Esophagus muscularis mucosa (tissue), 4 donors: Measurements from ENCODE around the gene CELF5. TPM values are rescaled to one million over a fixed set of nuclear protein-coding genes. Genes with fewer than 3 reads are reported as not detected.
"Not testable (repeated sequence)": the region's sequence is repeated elsewhere in the genome, so short reads cannot be mapped to it uniquely, and the experiment has no call there.

ENCODE experiments used
- DNase-seq: peaks from one replicate; pipeline ENCODE4 v3.0.0-alpha.2; 2017; ENCODE audit errors: extremely low spot score
- H3K27ac ChIP-seq, 4 donors: fragments of 200-600 bp; sonication (generic); replicated peaks in 1 of 4; 1 replicate in 3 of 4; 2 replicates in 1 of 4; pipeline ENCODE4 v1.5.1; 2016 to 2019; ENCODE audit warnings: mild to moderate bottlenecking in 1 of 4
- H3K27me3 ChIP-seq, 4 donors: fragments of 200-600 bp; sonication (generic); one replicate each; pipeline versions ENCODE4 v1.5.1 to v1.6.0; 2016 to 2019
- H3K36me3 ChIP-seq, 4 donors: fragments of 200-600 bp; sonication (generic); one replicate each; pipeline ENCODE4 v1.5.1; 2016 to 2019
- H3K4me1 ChIP-seq, 4 donors: fragments of 200-600 bp; sonication (generic); one replicate each; pipeline ENCODE4 v1.5.1; 2016 to 2019
- H3K4me3 ChIP-seq, 4 donors: fragments of 200-600 bp; sonication (generic); 1 replicate in 2 of 4; 2 replicates in 2 of 4; pipeline ENCODE4 v1.5.1; 2016 to 2019; ENCODE audit warnings: mild to moderate bottlenecking in 4 of 4, moderate library complexity in 1 of 4
- H3K9me3 ChIP-seq, 4 donors: fragments of 200-600 bp; sonication (generic); 1 replicate in 3 of 4; 2 replicates in 1 of 4; pipeline ENCODE4 v1.5.1; 2016 to 2019
- EP300 ChIP-seq: sonication (generic); formaldehyde crosslinking; IDR thresholded peaks from one replicate; pipeline ENCODE4 v1.6.1; 2017; ENCODE audit warnings: antibody characterized with exemption
- POLR2A ChIP-seq: fragments of 450-650 bp; IDR thresholded peaks from one replicate; pipeline ENCODE4 v1.6.1; 2017; ENCODE audit warnings: antibody characterized with exemption, moderate library complexity, mild to moderate bottlenecking, low read depth
- POLR2AphosphoS5 ChIP-seq, 2 donors: sonication (generic); formaldehyde crosslinking; IDR thresholded peaks; one replicate each; pipeline ENCODE4 v1.6.1; 2017; ENCODE audit warnings: antibody characterized with exemption in 2 of 2
- WGBS: methylation state at CpG from one replicate; pipeline ENCODE4 v1.1.5; 2018; 5-methylcytosine and 5-hydroxymethylcytosine counted together
- intact Hi-C: fragments of 100-400 bp; cut with DNase I; formaldehyde crosslinking; loops from one replicate; pipeline ENCODE4 v1.15.1; 2023
- total RNA-seq, 4 donors: library from RNA; depleted of rRNA; stranded (reverse); fragments of >200 nt; gene quantifications; one replicate each; pipeline versions ENCODE4 v1.1.0 to v1.2.1, GENCODE V29; 2016
- TF ChIP-seq, protein P1 (sequence below), 3 experiments: fragments of 200-600 bp in 2 of 3; fragments of 450-650 bp in 1 of 3; sonication (generic) in 2 of 3; IDR thresholded peaks; one replicate each; pipeline ENCODE4 v1.5.1; 2017 to 2019; ENCODE audit warnings: antibody characterized with exemption in 3 of 3, mild to moderate bottlenecking in 2 of 3, moderate library complexity in 1 of 3

The CELF5 gene
- total RNA-seq, 4 donors from 2014 or later = 0.17 TPM; not detected in 3

DNA sequence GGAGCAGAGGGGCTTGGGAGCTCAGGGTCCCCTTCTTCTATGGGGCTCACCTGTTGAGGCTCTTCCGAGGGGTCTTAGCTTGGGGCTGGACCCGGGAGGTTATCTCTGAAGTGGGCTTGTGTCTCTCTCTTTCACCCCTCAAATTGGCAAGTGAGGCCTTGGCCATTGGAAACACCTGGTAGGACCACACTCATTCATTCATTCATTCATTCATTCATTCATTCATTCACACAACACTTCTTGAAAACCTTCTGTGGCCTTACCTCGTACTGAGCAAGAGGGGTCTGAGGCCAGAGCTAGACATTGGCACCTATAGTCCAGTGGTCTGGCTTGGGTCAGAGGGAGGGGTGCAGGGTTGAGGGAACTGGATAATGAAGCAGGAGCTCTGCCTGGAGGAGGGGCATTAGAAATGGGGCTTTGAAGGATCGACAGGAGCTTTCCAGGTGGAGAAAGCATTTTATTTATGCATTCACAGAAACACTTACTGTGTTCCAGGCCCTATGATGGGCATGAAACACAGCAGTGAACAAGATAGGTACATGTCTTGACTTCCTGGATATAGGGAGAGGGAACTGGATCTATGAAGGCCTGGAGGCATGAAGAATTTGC is 5.5 kb downstream of the CELF5 start:
- H3K36me3 ChIP-seq = no peaks in the 10 kb centered on the region
- H3K9me3 ChIP-seq = no peaks in the 10 kb centered on the region
- TF ChIP-seq EP300 = no peak
- TF ChIP-seq POLR2A = no peak
- no peak for TF ChIP-seq POLR2AphosphoS5 (IDR thresholded peaks at IDR 0.05)
- TF ChIP-seq, protein P1, sequence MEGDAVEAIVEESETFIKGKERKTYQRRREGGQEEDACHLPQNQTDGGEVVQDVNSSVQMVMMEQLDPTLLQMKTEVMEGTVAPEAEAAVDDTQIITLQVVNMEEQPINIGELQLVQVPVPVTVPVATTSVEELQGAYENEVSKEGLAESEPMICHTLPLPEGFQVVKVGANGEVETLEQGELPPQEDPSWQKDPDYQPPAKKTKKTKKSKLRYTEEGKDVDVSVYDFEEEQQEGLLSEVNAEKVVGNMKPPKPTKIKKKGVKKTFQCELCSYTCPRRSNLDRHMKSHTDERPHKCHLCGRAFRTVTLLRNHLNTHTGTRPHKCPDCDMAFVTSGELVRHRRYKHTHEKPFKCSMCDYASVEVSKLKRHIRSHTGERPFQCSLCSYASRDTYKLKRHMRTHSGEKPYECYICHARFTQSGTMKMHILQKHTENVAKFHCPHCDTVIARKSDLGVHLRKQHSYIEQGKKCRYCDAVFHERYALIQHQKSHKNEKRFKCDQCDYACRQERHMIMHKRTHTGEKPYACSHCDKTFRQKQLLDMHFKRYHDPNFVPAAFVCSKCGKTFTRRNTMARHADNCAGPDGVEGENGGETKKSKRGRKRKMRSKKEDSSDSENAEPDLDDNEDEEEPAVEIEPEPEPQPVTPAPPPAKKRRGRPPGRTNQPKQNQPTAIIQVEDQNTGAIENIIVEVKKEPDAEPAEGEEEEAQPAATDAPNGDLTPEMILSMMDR (IDR thresholded peaks at IDR 0.05) = no peak
- peaks cover 0 to 11% (median 4%) of the 10 kb centered on the region in 4 donors for H3K4me1 ChIP-seq
- H3K27me3 ChIP-seq = peaks cover 0 to 95% (median 17%) of the 10 kb centered on the region in 4 donors
- no peak for DNase-seq
- no peak overlapping the region for H3K27ac ChIP-seq
- H3K4me3 ChIP-seq = no peak overlapping the region
- intact Hi-C loops = no loop called here
- WGBS = 88% methylated on average over 4 of the region's 4 CpGs

GRCh38 chr19:3231288-3231687 is 6.8 kb downstream of the CELF5 start:
- H3K4me3 ChIP-seq = no peak overlapping the region
- DNase-seq = no peak
- intact Hi-C loops = no loop called here
- TF ChIP-seq EP300 (no peak), POLR2AphosphoS5 (IDR thresholded peaks at IDR 0.05) (no peak), POLR2A (no peak)
- TF ChIP-seq, protein P1 (IDR thresholded peaks at IDR 0.05) = no peak
- H3K36me3 ChIP-seq = no peaks in the 10 kb centered on the region
- WGBS = 91% methylated on average over 1 of the region's 1 CpG
- no peaks in the 10 kb centered on the region for H3K9me3 ChIP-seq
- H3K27me3 ChIP-seq = peaks cover 0 to 83% (median 9%) of the 10 kb centered on the region in 4 donors
- H3K4me1 ChIP-seq = peaks cover 0 to 5% (median 0%) of the 10 kb centered on the region in 4 donors
- no peak overlapping the region for H3K27ac ChIP-seq

GRCh38 chr19:3233116-3233515 is 8.7 kb downstream of the CELF5 start:
- no peak for TF ChIP-seq POLR2AphosphoS5 (IDR thresholded peaks at IDR 0.05)
- TF ChIP-seq POLR2A = no peak
- no peak for TF ChIP-seq EP300
- TF ChIP-seq, protein P1 (IDR thresholded peaks at IDR 0.05) = no peak
- Histone ChIP-seq H3K9me3 (peaks cover 0 to under 1% (median 0%) of the 10 kb centered on the region in 4 donors), H3K27ac (no peak overlapping the region), H3K36me3 (no peaks in the 10 kb centered on the region), H3K4me1 (peaks cover 0 to 5% (median 0%) of the 10 kb centered on the region in 4 donors), H3K27me3 (peaks cover 0 to 64% (median 7%) of the 10 kb centered on the region in 4 donors), H3K4me3 (no peak overlapping the region)
- DNase-seq = no peak
- WGBS = 71% methylated on average over 4 of the region's 4 CpGs
- intact Hi-C loops = no loop called here

DNA sequence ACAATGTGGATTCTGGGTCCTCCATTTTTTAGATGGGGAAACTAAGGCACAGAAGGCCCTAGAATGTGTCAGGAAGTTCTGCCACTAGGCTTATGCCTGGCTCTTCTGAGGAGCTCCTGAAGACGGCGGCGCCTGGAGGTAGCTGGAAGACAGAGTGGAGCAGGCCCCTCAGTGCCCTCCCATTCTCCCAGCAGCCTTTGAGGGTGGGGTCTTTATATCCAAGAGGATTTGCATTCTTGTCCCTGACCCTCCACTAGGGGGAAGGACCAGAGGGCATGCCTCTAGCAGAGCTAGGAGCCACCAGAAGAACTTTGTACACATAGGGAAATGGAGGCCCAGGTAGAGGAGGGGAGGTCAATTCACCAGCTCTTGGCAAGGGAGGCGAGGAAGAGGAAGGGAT is 9.4 kb downstream of the CELF5 start:
- Histone ChIP-seq H3K4me1 (no peaks in the 10 kb centered on the region), H3K27ac (no peak overlapping the region), H3K27me3 (peaks cover 0 to 57% (median 2%) of the 10 kb centered on the region in 4 donors), H3K4me3 (no peak overlapping the region), H3K36me3 (no peaks in the 10 kb centered on the region), H3K9me3 (peaks cover 0 to 5% (median 0%) of the 10 kb centered on the region in 4 donors)
- intact Hi-C loops = no loop called here
- TF ChIP-seq, protein P1 (IDR thresholded peaks at IDR 0.05) = no peak
- TF ChIP-seq EP300 (no peak), POLR2AphosphoS5 (IDR thresholded peaks at IDR 0.05) (no peak), POLR2A (no peak)
- 60% methylated on average over 4 of the region's 4 CpGs for WGBS
- DNase-seq = no peak

DNA sequence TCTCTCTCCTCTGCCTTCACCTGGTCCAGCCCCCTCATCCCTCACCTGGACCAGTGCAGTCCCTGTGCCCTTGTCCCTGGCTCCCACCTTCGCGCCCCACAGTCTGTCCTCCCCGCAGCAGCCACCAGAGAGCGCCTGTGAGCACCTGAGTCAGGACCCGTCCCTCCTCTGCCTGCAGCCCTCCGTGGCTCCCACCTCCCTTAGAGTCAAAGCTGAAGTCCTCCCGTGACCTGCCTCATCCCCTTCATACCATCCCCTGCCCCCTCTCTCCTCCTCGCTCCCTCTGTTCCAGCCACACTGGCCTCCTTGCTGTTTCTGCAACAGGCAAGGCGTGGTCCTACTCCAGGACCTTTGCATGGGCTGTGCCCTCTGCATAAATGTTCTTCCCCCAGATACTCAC is 10.3 kb downstream of the CELF5 start:
- 60% methylated on average over 9 of the region's 9 CpGs for WGBS
- H3K9me3 ChIP-seq = peaks cover 0 to 5% (median 0%) of the 10 kb centered on the region in 4 donors
- no peaks in the 10 kb centered on the region for H3K4me1 ChIP-seq
- no peak overlapping the region for H3K4me3 ChIP-seq
- intact Hi-C loops = no loop called here
- H3K36me3 ChIP-seq = no peaks in the 10 kb centered on the region
- H3K27ac ChIP-seq = no peak overlapping the region
- DNase-seq = no peak
- peaks cover 0 to 47% (median 0%) of the 10 kb centered on the region in 4 donors for H3K27me3 ChIP-seq
- TF ChIP-seq, protein P1 (IDR thresholded peaks at IDR 0.05) = no peak
- no peak for TF ChIP-seq EP300
- TF ChIP-seq POLR2A = no peak
- no peak for TF ChIP-seq POLR2AphosphoS5 (IDR thresholded peaks at IDR 0.05)

DNA sequence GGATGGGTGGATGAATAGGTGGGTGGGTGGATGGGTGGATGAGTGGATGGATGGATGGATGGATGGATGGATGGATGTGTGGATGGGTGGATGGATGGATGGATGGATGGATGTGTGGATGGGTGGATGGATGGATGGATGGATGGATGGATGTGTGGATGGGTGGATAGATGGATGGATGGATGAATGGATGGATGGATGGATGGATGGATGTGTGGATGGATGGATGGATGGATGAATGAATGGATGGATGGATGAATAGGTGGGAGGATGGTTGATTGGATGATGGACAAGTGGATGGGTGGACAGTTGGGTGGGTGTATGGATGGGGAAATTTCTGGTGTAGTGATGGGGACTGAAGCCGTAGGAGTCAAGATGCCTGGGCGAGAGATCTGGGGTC is 11.1 kb downstream of the CELF5 start:
- H3K4me1 ChIP-seq, H3K4me3 ChIP-seq, intact Hi-C loops, H3K9me3 ChIP-seq, H3K36me3 ChIP-seq, DNase-seq, H3K27ac ChIP-seq: not testable (repeated sequence)
- WGBS = 89% methylated on average over 2 of the region's 2 CpGs
- peaks cover 0 to 39% (median 0%) of the 10 kb centered on the region in 4 donors for H3K27me3 ChIP-seq
